ENCODE measurements around the gene ENTPD6. TPM values are rescaled to one million over a fixed set of nuclear protein-coding genes. Genes with fewer than 3 reads are reported as not detected.
A peak's percentile ranks its signal among the peaks of the same experiment; 100 is the strongest.
"Not testable (repeated sequence)": the region's sequence is repeated elsewhere in the genome, so short reads cannot be mapped to it uniquely, and the experiment has no call there.

Gene ENTPD6
- polyA plus RNA-seq, 6 donors from 2014 or later, result 21.1 to 32.5 (median 24.4) TPM

- Mint-ChIP-seq H3K4me1 (peaks cover 0 to 7% (median 0%) of the 10 kb centered on the region in 3 donors), H3K27me3 (peaks cover 29 to 57% (median 41%) of the 10 kb centered on the region in 3 donors), H3K27ac (no peak overlapping the region), H3K36me3 (no peaks in the 10 kb centered on the region), H3K4me3 (peak overlapping the region in 2 of 8 donors; percentile 22 to 36), H3K9me3 (peaks cover 0 to 1% (median 0%) of the 10 kb centered on the region in 7 donors)
- DNase-seq (no peak), ATAC-seq (ENCODE audit: low read depth in 2 of 2) (no peak)
Measured at GRCh38 chr20:25238319-25239037, 43.0 kb downstream of the ENTPD6 start.

- ATAC-seq (ENCODE audit: low read depth in 2 of 2) (no peak), DNase-seq (no peak)
- no peak overlapping the region for H3K27ac Mint-ChIP-seq
- no peak overlapping the region for H3K4me3 Mint-ChIP-seq
- H3K4me1 Mint-ChIP-seq, result peaks cover 0 to 7% (median 0%) of the 10 kb centered on the region in 3 donors
- H3K36me3 Mint-ChIP-seq, result no peaks in the 10 kb centered on the region
- H3K27me3 Mint-ChIP-seq, result peaks cover 27 to 51% (median 41%) of the 10 kb centered on the region in 3 donors
- H3K9me3 Mint-ChIP-seq, result peaks cover 0 to 4% (median 0%) of the 10 kb centered on the region in 7 donors
Measured at GRCh38 chr20:25239387-25240370, 44.2 kb downstream of the ENTPD6 start.

- H3K27ac Mint-ChIP-seq; H3K4me3 Mint-ChIP-seq; ATAC-seq (ENCODE audit: low read depth in 2 of 2); H3K9me3 Mint-ChIP-seq; H3K4me1 Mint-ChIP-seq; DNase-seq; H3K36me3 Mint-ChIP-seq: not testable (repeated sequence)
- H3K27me3 Mint-ChIP-seq, result peaks cover 24 to 45% (median 43%) of the 10 kb centered on the region in 3 donors
Measured at GRCh38 chr20:25240851-25241658, 45.5 kb downstream of the ENTPD6 start.

- H3K36me3 Mint-ChIP-seq; DNase-seq; H3K9me3 Mint-ChIP-seq; ATAC-seq (ENCODE audit: low read depth in 2 of 2); H3K4me3 Mint-ChIP-seq; H3K27ac Mint-ChIP-seq: not testable (repeated sequence)
- Mint-ChIP-seq H3K4me1 (peaks cover 4 to 11% (median 5%) of the 10 kb centered on the region in 3 donors), H3K27me3 (peaks cover 24 to 44% (median 41%) of the 10 kb centered on the region in 3 donors)
Measured at GRCh38 chr20:25241659-25241955, 46.1 kb downstream of the ENTPD6 start.

- Mint-ChIP-seq H3K27ac (peak overlapping the region in 1 of 6 donors; percentile 27), H3K4me1 (peaks cover 9 to 18% (median 11%) of the 10 kb centered on the region in 3 donors), H3K27me3 (peaks cover 24 to 40% (median 35%) of the 10 kb centered on the region in 3 donors), H3K36me3 (no peaks in the 10 kb centered on the region), H3K4me3 (no peak overlapping the region), H3K9me3 (peaks cover 0 to 4% (median 0%) of the 10 kb centered on the region in 7 donors)
- no peak for DNase-seq
- no peak for ATAC-seq (ENCODE audit: low read depth in 2 of 2)
Measured at GRCh38 chr20:25242231-25242630, 46.7 kb downstream of the ENTPD6 start.

GRCh38 chr20:25243416-25243979 is 48.0 kb downstream of the ENTPD6 start:
- Mint-ChIP-seq H3K36me3 (no peaks in the 10 kb centered on the region), H3K4me3 (peak overlapping the region in 1 of 8 donors; percentile 14), H3K9me3 (peaks cover 0 to 4% (median 0%) of the 10 kb centered on the region in 7 donors), H3K27me3 (peaks cover 16 to 29% (median 26%) of the 10 kb centered on the region in 3 donors), H3K27ac (no peak overlapping the region), H3K4me1 (peaks cover 9 to 20% (median 13%) of the 10 kb centered on the region in 3 donors)
- no peak for ATAC-seq (ENCODE audit: low read depth in 2 of 2)
- DNase-seq, result no peak

- H3K4me3 Mint-ChIP-seq, result peak overlapping the region in 1 of 8 donors; percentile 89
- H3K27ac Mint-ChIP-seq, result peak overlapping the region in 1 of 6 donors; percentile 15
- H3K4me1 Mint-ChIP-seq, result peaks cover 16 to 34% (median 25%) of the 10 kb centered on the region in 3 donors
- ATAC-seq (ENCODE audit: low read depth in 2 of 2) (no peak), DNase-seq (no peak)
- H3K27me3 Mint-ChIP-seq, result peaks cover 10 to 29% (median 21%) of the 10 kb centered on the region in 3 donors
- peaks cover 0 to 4% (median 0%) of the 10 kb centered on the region in 7 donors for H3K9me3 Mint-ChIP-seq
- no peaks in the 10 kb centered on the region for H3K36me3 Mint-ChIP-seq
Measured at GRCh38 chr20:25244976-25245375, 49.5 kb downstream of the ENTPD6 start.

- H3K4me1 Mint-ChIP-seq, result peaks cover 16 to 39% (median 25%) of the 10 kb centered on the region in 3 donors
- H3K9me3 Mint-ChIP-seq, result peaks cover 0 to 4% (median 0%) of the 10 kb centered on the region in 7 donors
- peak overlapping the region in 3 of 8 donors; percentile 13 to 89 (median 29) for H3K4me3 Mint-ChIP-seq
- peaks cover 10 to 29% (median 21%) of the 10 kb centered on the region in 3 donors for H3K27me3 Mint-ChIP-seq
- no peaks in the 10 kb centered on the region for H3K36me3 Mint-ChIP-seq
- H3K27ac Mint-ChIP-seq, result no peak overlapping the region
- DNase-seq (no peak), ATAC-seq (ENCODE audit: low read depth in 2 of 2) (no peak)
Measured at GRCh38 chr20:25245461-25245860, 49.9 kb downstream of the ENTPD6 start.

- peak overlapping the region; percentile 85 to 98 (median 92) for H3K4me3 Mint-ChIP-seq
- no peak for DNase-seq
Measured at GRCh38 chr20:25246182-25246999, 50.9 kb downstream of the ENTPD6 start.

GRCh38 chr20:25247000-25247517 is 51.5 kb downstream of the ENTPD6 start:
- DNase-seq, result no peak
- H3K36me3 Mint-ChIP-seq, result peaks cover 0 to 7% of the 10 kb centered on the region in 2 donors
- H3K27ac Mint-ChIP-seq, result peak overlapping the region in 5 of 6 donors; percentile 27 to 93 (median 67)
- peaks cover 10 to 23% (median 18%) of the 10 kb centered on the region in 3 donors for H3K27me3 Mint-ChIP-seq
- H3K9me3 Mint-ChIP-seq, result peaks cover 0 to 4% (median 0%) of the 10 kb centered on the region in 7 donors
- peak overlapping the region; percentile 85 to 98 (median 92) for H3K4me3 Mint-ChIP-seq
- peaks cover 16 to 36% (median 25%) of the 10 kb centered on the region in 3 donors for H3K4me1 Mint-ChIP-seq
- peak; percentile 4 to 6 for ATAC-seq (ENCODE audit: low read depth in 2 of 2)

More at GRCh38 chr20:25246182-25246999, 50.9 kb downstream of the ENTPD6 start:
- peak in 1 of 2 donors; percentile 25 for ATAC-seq (ENCODE audit: low read depth in 2 of 2)
- H3K36me3 Mint-ChIP-seq, result peaks cover 0 to 7% of the 10 kb centered on the region in 2 donors
- peak overlapping the region in 5 of 6 donors; percentile 24 to 77 (median 53) for H3K27ac Mint-ChIP-seq
- peaks cover 16 to 41% (median 25%) of the 10 kb centered on the region in 3 donors for H3K4me1 Mint-ChIP-seq
- peaks cover 0 to 4% (median 0%) of the 10 kb centered on the region in 7 donors for H3K9me3 Mint-ChIP-seq
- H3K27me3 Mint-ChIP-seq, result peaks cover 10 to 29% (median 21%) of the 10 kb centered on the region in 3 donors

- Mint-ChIP-seq H3K4me1 (peaks cover 16 to 36% (median 25%) of the 10 kb centered on the region in 3 donors), H3K27ac (peak overlapping the region in 1 of 6 donors; percentile 56), H3K4me3 (peak overlapping the region; percentile 89 to 98 (median 92)), H3K9me3 (peaks cover 0 to 4% (median 0%) of the 10 kb centered on the region in 7 donors), H3K36me3 (peaks cover 0 to 7% of the 10 kb centered on the region in 2 donors), H3K27me3 (peaks cover 10 to 19% (median 13%) of the 10 kb centered on the region in 3 donors)
- ATAC-seq (ENCODE audit: low read depth in 2 of 2) (peak; percentile 33 to 40), DNase-seq (no peak)
Measured at GRCh38 chr20:25247518-25247955, 52.0 kb downstream of the ENTPD6 start.
